ENCODE results near the gene ADORA2A. TPM values are rescaled to one million over a fixed set of nuclear protein-coding genes. Genes with fewer than 3 reads are reported as not detected.

The ADORA2A gene
- total RNA-seq, 1 experiment from 2014 or later, result 0.96 TPM

- POLR2A ChIA-PET, result no interaction called here
- H3K27ac Mint-ChIP-seq (ENCODE audit: low read depth, unreplicated experiment), result no peak overlapping the region
- TF ChIP-seq CTCF (IDR thresholded peaks at IDR 0.05; ENCODE audit: unreplicated experiment), result no peak
- DNase-seq (ENCODE audit: unreplicated experiment), result peak; percentile 30
- no peaks in the 10 kb centered on the region for H3K27me3 Mint-ChIP-seq (ENCODE audit: insufficient read depth, unreplicated experiment)
- H3K36me3 Mint-ChIP-seq (ENCODE audit: insufficient read depth, unreplicated experiment), result no peaks in the 10 kb centered on the region
- no TSS peak for BruUV-seq (replicated peaks)
- CTCF ChIA-PET, result interaction anchor here (0.9 to 2.3 kb wide), 2 partner anchors 11 to 88 kb away, joined by 4 to 13 read pairs; no protein-coding TSS in a partner anchor
- no peaks in the 10 kb centered on the region for H3K9me3 Mint-ChIP-seq (ENCODE audit: unreplicated experiment)
- peaks cover 15% of the 10 kb centered on the region for H3K4me1 Mint-ChIP-seq (ENCODE audit: insufficient read depth, unreplicated experiment)
- H3K4me3 Mint-ChIP-seq (ENCODE audit: unreplicated experiment), result no peak overlapping the region
- intact Hi-C loops (cut with micrococcal nuclease), result no loop called here
Observed at GRCh38 chr22:24433828-24434470, 6.5 kb downstream of the ADORA2A start.

GRCh38 chr22:24434471-24435322 lies 7.3 kb downstream of the ADORA2A start:
- CTCF ChIA-PET, result interaction anchor here (0.7 to 2.6 kb wide), 3 partner anchors 12 to 88 kb away, joined by 3 to 13 read pairs (median 10); no protein-coding TSS in a partner anchor
- no peak overlapping the region for H3K27ac Mint-ChIP-seq (ENCODE audit: low read depth, unreplicated experiment)
- POLR2A ChIA-PET, result no interaction called here
- no TSS peak for BruUV-seq (replicated peaks)
- no peaks in the 10 kb centered on the region for H3K27me3 Mint-ChIP-seq (ENCODE audit: insufficient read depth, unreplicated experiment)
- H3K9me3 Mint-ChIP-seq (ENCODE audit: unreplicated experiment), result no peaks in the 10 kb centered on the region
- DNase-seq (ENCODE audit: unreplicated experiment), result no peak
- no peak for TF ChIP-seq CTCF (IDR thresholded peaks at IDR 0.05; ENCODE audit: unreplicated experiment)
- peaks cover 15% of the 10 kb centered on the region for H3K4me1 Mint-ChIP-seq (ENCODE audit: insufficient read depth, unreplicated experiment)
- intact Hi-C loops (cut with micrococcal nuclease), result no loop called here
- no peaks in the 10 kb centered on the region for H3K36me3 Mint-ChIP-seq (ENCODE audit: insufficient read depth, unreplicated experiment)
- H3K4me3 Mint-ChIP-seq (ENCODE audit: unreplicated experiment), result no peak overlapping the region

GRCh38 chr22:24435323-24435645 lies 7.9 kb downstream of the ADORA2A start:
- no peak overlapping the region for H3K27ac Mint-ChIP-seq (ENCODE audit: low read depth, unreplicated experiment)
- H3K4me3 Mint-ChIP-seq (ENCODE audit: unreplicated experiment), result no peak overlapping the region
- ChIA-PET POLR2A (no interaction called here), CTCF (interaction anchor here (0.7 to 2.6 kb wide), 3 partner anchors 13 to 87 kb away, joined by 3 to 13 read pairs (median 10); no protein-coding TSS in a partner anchor)
- no peak for TF ChIP-seq CTCF (IDR thresholded peaks at IDR 0.05; ENCODE audit: unreplicated experiment)
- no peaks in the 10 kb centered on the region for H3K9me3 Mint-ChIP-seq (ENCODE audit: unreplicated experiment)
- DNase-seq (ENCODE audit: unreplicated experiment), result no peak
- no peaks in the 10 kb centered on the region for H3K27me3 Mint-ChIP-seq (ENCODE audit: insufficient read depth, unreplicated experiment)
- BruUV-seq (replicated peaks), result no TSS peak
- intact Hi-C loops (cut with micrococcal nuclease), result no loop called here
- H3K36me3 Mint-ChIP-seq (ENCODE audit: insufficient read depth, unreplicated experiment), result no peaks in the 10 kb centered on the region
- H3K4me1 Mint-ChIP-seq (ENCODE audit: insufficient read depth, unreplicated experiment), result peaks cover 9% of the 10 kb centered on the region

GRCh38 chr22:24435861-24436371 lies 8.5 kb downstream of the ADORA2A start:
- Mint-ChIP-seq H3K36me3 (ENCODE audit: insufficient read depth, unreplicated experiment) (no peaks in the 10 kb centered on the region), H3K9me3 (ENCODE audit: unreplicated experiment) (no peaks in the 10 kb centered on the region), H3K4me3 (ENCODE audit: unreplicated experiment) (no peak overlapping the region), H3K27ac (ENCODE audit: low read depth, unreplicated experiment) (no peak overlapping the region), H3K27me3 (ENCODE audit: insufficient read depth, unreplicated experiment) (no peaks in the 10 kb centered on the region), H3K4me1 (ENCODE audit: insufficient read depth, unreplicated experiment) (peaks cover 9% of the 10 kb centered on the region)
- no TSS peak for BruUV-seq (replicated peaks)
- POLR2A ChIA-PET, result no interaction called here
- CTCF ChIA-PET, result interaction anchor here (2.3 to 2.6 kb wide), 2 partner anchors 13 to 86 kb away, joined by 10 to 13 read pairs; no protein-coding TSS in a partner anchor
- no peak for DNase-seq (ENCODE audit: unreplicated experiment)
- intact Hi-C loops (cut with micrococcal nuclease), result no loop called here
- no peak for TF ChIP-seq CTCF (IDR thresholded peaks at IDR 0.05; ENCODE audit: unreplicated experiment)
